EH (cell line): ENCODE data around the gene TEAD3.
"Not testable (repeated sequence)": the region's sequence is repeated elsewhere in the genome, so short reads cannot be mapped to it uniquely, and the experiment has no call there.

Source experiments
- DNase-seq: peaks from one replicate; pipeline ENCODE4 v3.0.0-alpha.2; 2015; ENCODE audit warnings: low read depth

TEAD3 gene

DNA sequence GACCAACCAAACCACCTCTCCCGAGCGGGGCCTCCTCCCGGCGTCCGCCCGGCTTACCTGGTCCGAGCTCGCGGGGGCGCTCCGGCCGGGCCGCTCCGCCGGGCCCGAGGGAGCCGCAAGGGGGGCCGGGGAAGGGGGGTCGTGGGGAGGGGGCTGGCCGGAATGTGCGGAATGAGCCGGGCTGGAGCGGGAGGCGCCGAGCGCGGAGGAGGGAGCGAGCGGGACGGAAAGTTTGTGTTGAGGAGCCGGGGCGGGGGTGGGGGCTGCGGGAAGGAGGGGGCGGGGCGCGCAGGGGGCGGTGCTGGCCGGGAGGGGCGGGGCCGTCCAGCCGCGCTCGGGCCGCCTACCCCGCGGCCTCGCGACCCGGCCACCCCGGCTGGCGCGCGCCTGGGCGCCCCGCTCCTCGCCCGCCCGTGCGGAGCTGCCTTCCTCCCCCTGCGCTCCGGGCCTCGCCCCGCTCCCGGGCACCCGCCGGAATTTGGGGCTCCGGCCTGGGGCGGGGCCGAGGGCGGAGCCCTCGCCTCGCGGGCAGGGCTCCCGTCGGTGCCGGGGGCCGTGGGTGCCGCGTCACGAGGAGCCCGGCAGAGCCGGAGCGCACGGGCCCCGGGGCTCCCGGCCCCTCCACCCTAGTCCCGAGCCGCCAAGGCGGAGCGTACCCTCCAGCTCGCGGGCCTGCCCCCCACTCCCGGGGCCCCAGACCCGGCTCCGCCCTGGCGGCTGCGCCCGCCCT lies at the start of gene TEAD3:
Gene TEAD3, minus strand, starts transcription at position 239 of the 730 bp plus-strand sequence.
- DNase-seq, result peak; percentile 87

GRCh38 chr6:35544769-35545361 lies 48.0 kb upstream of the TEAD3 start:
- DNase-seq, result no peak

- DNase-seq, result no peak
Observed at GRCh38 chr6:35543459-35544193, 46.7 kb upstream of the TEAD3 start.

GRCh38 chr6:35541836-35542235 lies 45.0 kb upstream of the TEAD3 start:
- no peak for DNase-seq

GRCh38 chr6:35539223-35539622 lies 42.3 kb upstream of the TEAD3 start:
- no peak for DNase-seq

DNA sequence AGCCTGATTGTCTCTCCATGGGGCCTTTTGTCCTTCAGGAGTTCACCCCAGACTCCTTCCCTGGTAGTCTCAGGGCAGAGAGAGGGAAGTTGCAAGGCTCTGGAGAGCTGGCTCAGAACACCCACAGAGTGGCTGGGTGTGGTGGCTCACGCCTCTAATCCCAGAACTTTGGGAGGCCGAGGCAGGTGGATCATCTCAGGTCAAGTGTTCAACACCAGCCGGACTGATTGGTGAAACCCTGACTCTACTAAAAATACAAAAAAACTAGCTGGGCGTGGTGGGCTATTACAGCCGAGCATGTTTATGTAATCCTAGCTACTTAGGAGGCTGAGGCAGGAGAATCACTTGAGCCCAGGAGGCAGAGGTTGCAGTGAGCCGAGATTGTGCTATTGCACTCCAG lies 39.0 kb upstream of the TEAD3 start:
- DNase-seq, result not testable (repeated sequence)

- DNase-seq, result no peak
Observed at GRCh38 chr6:35534407-35535170, 37.7 kb upstream of the TEAD3 start.

DNA sequence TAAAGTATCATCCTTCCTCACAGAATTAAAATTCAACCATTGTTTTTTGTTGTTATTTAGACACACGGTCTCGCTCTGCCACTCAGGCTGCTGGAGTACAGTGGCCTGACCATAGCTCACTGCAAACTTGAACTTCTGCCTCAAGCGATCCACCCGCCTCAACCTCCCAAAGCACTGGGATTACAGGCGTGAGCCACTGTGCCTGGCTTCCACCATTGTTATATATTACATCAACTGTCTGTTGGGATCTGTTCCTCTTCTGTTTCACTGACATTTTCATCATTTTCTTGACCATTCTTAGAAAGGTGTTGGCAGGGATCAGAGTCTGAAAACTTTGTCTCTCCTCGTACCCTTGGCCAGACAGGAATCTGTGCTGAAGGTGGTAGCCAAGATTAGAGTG lies 37.1 kb upstream of the TEAD3 start:
- DNase-seq, result no peak

DNA sequence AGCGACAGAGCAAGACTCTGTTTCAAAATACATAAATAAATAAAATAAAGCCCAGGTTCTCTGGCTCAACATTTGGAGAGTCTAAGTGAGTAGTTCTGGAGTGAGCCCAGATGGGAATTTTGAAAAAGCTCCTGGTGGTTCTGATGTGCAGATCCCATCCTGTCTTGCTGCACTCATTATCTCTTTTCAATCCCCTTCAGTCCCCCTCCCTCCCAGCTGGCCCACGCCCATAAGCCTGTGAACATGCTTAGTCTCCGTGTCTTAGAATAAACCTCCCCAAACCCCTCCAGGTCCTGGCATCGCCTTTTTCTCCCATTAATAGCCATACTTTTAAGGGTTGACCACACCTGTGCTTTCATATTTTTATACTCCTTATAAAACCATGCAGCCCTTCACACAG lies 35.2 kb upstream of the TEAD3 start:
- no peak for DNase-seq

- no peak for DNase-seq
Observed at GRCh38 chr6:35524380-35525020, 27.6 kb upstream of the TEAD3 start.

DNA sequence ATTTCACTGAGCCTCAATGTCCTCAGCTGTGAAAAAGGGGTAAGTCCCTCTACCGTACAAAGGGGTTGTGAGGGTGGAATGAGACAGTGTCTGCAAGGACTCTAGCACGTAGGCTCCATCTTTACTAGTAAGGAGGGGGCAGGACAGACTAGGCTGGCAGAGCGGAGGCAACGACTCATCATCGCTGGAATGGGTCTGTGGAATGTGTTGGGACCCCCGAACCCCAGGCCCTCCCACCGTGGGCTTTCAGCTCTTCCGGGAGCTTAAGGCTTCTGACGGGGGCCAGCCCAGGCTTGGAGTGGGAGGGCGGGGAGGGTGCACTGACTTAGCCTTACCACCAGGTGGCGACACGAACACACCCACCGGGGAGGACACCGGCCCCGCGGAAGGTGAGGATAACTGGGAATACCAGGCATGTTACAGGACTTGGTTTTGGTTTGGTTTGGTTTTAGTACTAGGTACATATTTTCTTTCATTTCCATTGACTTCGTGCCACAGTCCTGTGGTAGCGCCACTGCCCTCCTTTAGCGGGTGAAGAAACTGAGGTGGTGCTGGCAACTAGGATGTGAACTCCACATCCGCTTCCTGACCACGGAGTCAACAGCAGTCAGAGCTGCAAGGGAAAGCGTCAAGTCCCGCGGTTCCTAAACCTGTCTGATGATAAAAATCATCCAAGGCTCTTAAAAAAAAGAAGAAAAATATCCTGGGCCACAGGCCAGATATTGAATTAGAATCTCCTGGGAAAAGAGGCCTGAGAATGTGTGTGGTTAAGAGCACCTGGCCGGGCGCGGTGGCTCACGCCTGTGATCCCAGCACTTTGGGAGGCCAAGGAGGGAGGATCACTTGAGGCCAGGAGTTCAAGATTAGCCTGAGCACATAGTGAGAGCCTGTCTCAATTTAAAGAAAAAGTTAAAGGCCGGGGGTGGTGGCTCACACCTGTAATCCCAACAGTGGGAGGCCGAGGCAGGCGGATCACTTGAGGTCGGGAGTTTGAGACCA lies 26.1 kb upstream of the TEAD3 start:
- peak; percentile 64 for DNase-seq

DNA sequence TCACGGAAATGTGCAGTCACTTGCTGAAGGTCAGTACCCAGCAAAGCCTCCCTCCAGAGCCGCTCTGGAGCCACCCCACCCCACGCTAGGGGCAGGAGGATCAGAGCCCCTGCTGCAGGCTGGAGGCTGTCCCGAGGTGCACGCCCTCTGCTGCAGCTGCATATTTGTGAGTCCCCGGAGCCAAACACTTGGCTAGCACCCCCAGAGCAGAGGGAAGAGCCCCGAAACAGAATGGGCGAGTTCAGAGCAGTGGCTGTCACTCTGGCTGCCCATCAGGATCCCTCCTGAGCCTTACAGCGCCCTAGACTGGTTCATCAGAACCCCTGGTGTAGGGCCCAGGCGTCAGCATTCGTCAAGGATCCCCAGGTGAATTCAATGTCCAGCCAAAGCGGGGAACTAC lies 25.3 kb upstream of the TEAD3 start:
- no peak for DNase-seq

DNA sequence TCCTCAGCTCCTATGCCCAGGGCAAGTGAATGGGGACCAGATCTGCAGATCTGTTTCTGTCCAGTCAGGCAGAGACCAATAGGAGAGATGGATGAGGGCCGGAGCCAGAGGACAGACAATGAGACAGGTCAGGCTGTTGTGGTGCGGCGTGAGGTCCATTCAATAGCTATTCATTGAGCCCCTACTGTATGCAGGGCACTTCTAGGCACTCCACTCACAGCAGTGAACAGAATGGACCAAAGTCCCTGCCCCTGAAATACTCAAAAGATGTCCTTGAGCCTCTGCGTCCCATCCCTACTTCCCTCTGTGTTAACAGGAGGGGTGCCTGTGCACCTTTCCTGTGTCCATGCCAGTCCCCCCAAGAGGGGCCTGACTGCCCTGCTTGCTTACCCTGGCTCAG lies 24.4 kb upstream of the TEAD3 start:
- DNase-seq, result no peak

DNA sequence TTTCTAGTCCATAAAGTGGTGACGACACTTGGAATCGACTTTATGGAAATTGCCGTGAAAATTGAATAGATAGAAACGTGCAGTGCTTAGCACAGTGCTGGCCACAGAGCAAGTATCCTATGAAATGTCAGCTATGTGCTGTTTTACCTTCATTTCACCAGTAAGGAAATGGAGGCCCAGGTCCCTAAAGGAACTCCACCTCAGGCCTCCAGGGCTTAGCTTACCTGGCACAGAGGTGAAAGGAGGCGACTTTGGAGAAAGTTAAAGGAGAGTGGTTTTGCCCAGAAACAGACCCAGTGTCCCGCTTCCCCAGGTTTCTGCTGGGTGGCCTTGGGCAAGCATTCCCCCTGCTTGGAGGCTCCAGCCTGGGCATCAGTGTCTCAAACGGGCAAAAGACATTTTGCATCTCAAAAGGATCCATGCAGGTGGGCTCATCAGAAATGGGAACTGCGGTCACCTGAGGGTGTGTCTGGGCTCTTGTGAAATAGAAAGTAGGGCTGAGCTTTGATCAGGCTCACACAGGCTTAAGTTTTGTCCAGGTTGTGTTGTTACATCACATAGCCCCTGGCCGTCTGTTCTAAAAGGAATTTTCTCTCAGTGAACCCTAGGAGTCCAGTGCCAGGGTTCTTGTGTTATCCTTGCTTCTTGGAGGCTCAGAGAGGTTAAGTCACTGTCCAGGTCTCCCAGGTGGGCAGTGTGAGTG lies 22.6 kb upstream of the TEAD3 start:
- no peak for DNase-seq

DNA sequence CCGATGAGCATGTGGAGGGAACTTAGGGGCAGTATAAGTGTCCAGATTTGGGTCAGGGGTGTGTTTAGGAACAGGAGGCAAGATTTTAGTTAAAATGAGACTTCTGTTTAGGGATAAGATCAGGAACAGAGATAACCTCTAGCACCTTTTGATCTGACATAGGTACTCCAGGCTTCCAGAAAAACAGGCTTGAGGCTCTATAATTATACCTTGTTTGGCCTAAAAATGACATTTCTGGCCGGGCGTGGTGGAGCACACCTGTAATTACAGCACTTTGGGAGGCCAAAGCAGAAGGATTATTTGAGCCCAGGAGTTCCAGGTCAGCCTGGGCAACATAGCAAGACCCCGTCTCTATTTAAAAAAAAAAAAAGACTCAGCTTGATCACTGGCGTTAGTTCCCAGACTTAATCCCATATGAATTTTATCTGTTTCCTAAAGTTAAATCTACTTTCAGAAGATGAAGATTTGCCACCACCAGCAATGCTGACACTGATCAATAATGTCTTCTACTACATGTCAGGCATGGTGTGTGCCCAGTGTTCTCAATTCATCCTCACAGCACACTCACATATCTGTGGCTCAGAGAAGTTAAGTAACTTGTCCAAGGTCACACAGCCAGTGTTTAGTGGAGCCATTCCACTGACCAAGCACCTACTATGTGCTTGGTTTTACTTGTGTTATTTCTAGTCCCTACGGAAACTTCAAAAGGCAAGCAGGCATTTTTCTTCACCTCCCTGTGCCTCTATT lies 21.9 kb upstream of the TEAD3 start:
- DNase-seq, result no peak

- DNase-seq, result not testable (repeated sequence)
Observed at GRCh38 chr6:35517978-35518377, 21.1 kb upstream of the TEAD3 start.

GRCh38 chr6:35516712-35517111 lies 19.8 kb upstream of the TEAD3 start:
- DNase-seq, result no peak

GRCh38 chr6:35515939-35516338 lies 19.1 kb upstream of the TEAD3 start:
- not testable (repeated sequence) for DNase-seq

GRCh38 chr6:35514587-35514986 lies 17.7 kb upstream of the TEAD3 start:
- no peak for DNase-seq
